Astrocyte (in vitro differentiated cells and primary cell): ENCODE measurements around the gene A3GALT2.

Source experiments
- CTCF ChIP-seq: IDR thresholded peaks from 2 replicates; pipeline ENCODE4 v1.5.1; 2011; ENCODE audit warnings: low read depth, mild to moderate bottlenecking, inconsistent platforms, low read length, moderate library complexity; ENCODE audit not compliant: insufficient read depth
- EZH2 ChIP-seq: IDR thresholded peaks from 2 replicates; pipeline ENCODE4 v1.6.1; 2012; ENCODE audit warnings: mild to moderate bottlenecking, low read length, inconsistent platforms; ENCODE audit not compliant: insufficient read depth

- TF ChIP-seq CTCF, result no peak
- no peak for TF ChIP-seq EZH2
These were observed 39.0 kb upstream of the A3GALT2 start for GRCh38 chr1:33359931-33360330.
